NCI-H1105 (cell line): ENCODE results near the gene VRK3.

Experiments
- DNase-seq: peaks from one replicate; lab custom pipeline; 2025; lab: John Stamatoyannopoulos, UW

VRK3 gene

GRCh38 chr19:49930483-49931011, 94.6 kb downstream of the VRK3 start:
- no peak for DNase-seq

- DNase-seq, result peak; percentile 96
Measured at GRCh38 chr19:49929611-49930482, 95.3 kb downstream of the VRK3 start.

- DNase-seq, result peak; percentile 93
Measured at GRCh38 chr19:49929121-49929610, 96.0 kb downstream of the VRK3 start, which contains the start of the genes ATF5 and NUP62. Gene ATF5 (plus strand): TSS chr19:49929205. CDS start chr19:49930851, 1,646 bp downstream. Gene NUP62 (minus strand): TSS chr19:49929504. CDS start chr19:49909807, 19,697 bp downstream.

- DNase-seq, result no peak
Measured at GRCh38 chr19:49927526-49928264, 97.5 kb downstream of the VRK3 start.

- DNase-seq, result no peak
Measured at GRCh38 chr19:49926515-49926914, 98.7 kb downstream of the VRK3 start.
